G401.6 (cell line): Measurements from ENCODE around the gene NOC4L.

ENCODE experiments used
- FAIRE-seq: peaks from 2 replicates; lab custom pipeline; 2012; peaks lifted over from hg19 to GRCh38; lab: Jason Lieb, UNC

The NOC4L gene

GRCh38 chr12:132170094-132170636, 25.9 kb downstream of the NOC4L start:
- no peak for FAIRE-seq

GRCh38 chr12:132170637-132171292, 26.5 kb downstream of the NOC4L start:
- FAIRE-seq, result no peak

- no peak for FAIRE-seq
Measured at GRCh38 chr12:132171293-132171967, 27.2 kb downstream of the NOC4L start.

- no peak for FAIRE-seq
Measured at GRCh38 chr12:132171968-132172521, 27.8 kb downstream of the NOC4L start.

- FAIRE-seq, result no peak
Measured at GRCh38 chr12:132172619-132173018, 28.4 kb downstream of the NOC4L start.

GRCh38 chr12:132173135-132174014, 29.1 kb downstream of the NOC4L start:
- FAIRE-seq, result no peak

- FAIRE-seq, result no peak
Measured at GRCh38 chr12:132174015-132174838, 30.0 kb downstream of the NOC4L start.

- no peak for FAIRE-seq
Measured at GRCh38 chr12:132174839-132175490, 30.7 kb downstream of the NOC4L start.

- no peak for FAIRE-seq
Measured at GRCh38 chr12:132175496-132176384, 31.5 kb downstream of the NOC4L start.

- no peak for FAIRE-seq
Measured at GRCh38 chr12:132176385-132176919, 32.2 kb downstream of the NOC4L start.

GRCh38 chr12:132176920-132177551, 32.8 kb downstream of the NOC4L start:
- FAIRE-seq, result no peak

GRCh38 chr12:132178316-132178715, 34.1 kb downstream of the NOC4L start:
- FAIRE-seq, result no peak

GRCh38 chr12:132178801-132179401, 34.6 kb downstream of the NOC4L start:
- FAIRE-seq, result no peak

GRCh38 chr12:132179431-132180362, 35.4 kb downstream of the NOC4L start:
- FAIRE-seq, result no peak

GRCh38 chr12:132180648-132181546, 36.6 kb downstream of the NOC4L start:
- FAIRE-seq, result no peak

GRCh38 chr12:132181570-132182200, 37.4 kb downstream of the NOC4L start:
- no peak for FAIRE-seq
